ENCODE data around the gene RBM39. TPM values are rescaled to one million over a fixed set of nuclear protein-coding genes. Genes with fewer than 3 reads are reported as not detected.

Gene RBM39
- total RNA-seq, 1 experiment from 2014 or later: 347 TPM

- no CpG with 5 or more reads among the region's 8 CpGs for WGBS (ENCODE audit: extremely low coverage, insufficient read length, low lambda C conversion rate)
These were observed 67.1 kb downstream of the RBM39 start for GRCh38 chr20:35674921-35675320.

More at GRCh38 chr20:35674921-35675320, 67.1 kb downstream of the RBM39 start:
- Mint-ChIP-seq H3K4me1 (no peaks in the 10 kb centered on the region), H3K36me3 (ENCODE audit: insufficient read depth in 1 of 3, low read depth in 3 of 3) (peaks cover 5 to 29% (median 27%) of the 10 kb centered on the region in 3 experiments), H3K4me3 (no peak overlapping the region), H3K27ac (no peak overlapping the region), H3K27me3 (ENCODE audit: low read depth) (no peaks in the 10 kb centered on the region), H3K9me3 (no peaks in the 10 kb centered on the region)
- no peaks in the 10 kb centered on the region for H3K79me2 ChIP-seq (ENCODE audit: insufficient read depth, low read length)
- no peaks in the 10 kb centered on the region for H3K79me1 ChIP-seq (ENCODE audit: insufficient read depth, low read depth, low read length, poor library complexity, severe bottlenecking)
- no peak overlapping the region for H2BK15ac ChIP-seq (ENCODE audit: low read depth, low read length)
- H3K14ac ChIP-seq (ENCODE audit: insufficient read depth, low read length): no peak overlapping the region
- no peak overlapping the region for H2BK20ac ChIP-seq (ENCODE audit: low read depth, low read length, poor library complexity, severe bottlenecking)
- H3K27me3 ChIP-seq (ENCODE audit: insufficient read depth, low read length): no peaks in the 10 kb centered on the region
- no peaks in the 10 kb centered on the region for H3K23me2 ChIP-seq (ENCODE audit: insufficient read length, low read depth, low read length, poor library complexity, severe bottlenecking)
- no peak overlapping the region for H2BK12ac ChIP-seq (ENCODE audit: insufficient read length, low read depth, low read length)
- no peak overlapping the region for H3K56ac ChIP-seq (ENCODE audit: insufficient read length, low read depth, low read length)
- no peak overlapping the region for H4K8ac ChIP-seq (replicated peaks; ENCODE audit: insufficient read length, low read depth, low read length)
- no peaks in the 10 kb centered on the region for H3K4me1 ChIP-seq (ENCODE audit: insufficient read depth, low read length)
- no peak overlapping the region for H3T11ph ChIP-seq (ENCODE audit: low read length)
- no peak for TF ChIP-seq CTCF (conservative IDR thresholded peaks at IDR 0.05)
- no peak overlapping the region for H2BK120ac ChIP-seq (ENCODE audit: low read depth, low read length, poor library complexity, severe bottlenecking)
- no peak overlapping the region for H3K4ac ChIP-seq (ENCODE audit: low read depth, low read length)
- no peak overlapping the region for H2BK5ac ChIP-seq (ENCODE audit: insufficient read length, low read length)
- H3K4me2 ChIP-seq (ENCODE audit: insufficient read depth, insufficient read length, low read length): no peak overlapping the region
- H4K20me1 ChIP-seq (ENCODE audit: control insufficient read depth, insufficient read depth, insufficient read length): no peaks in the 10 kb centered on the region
- H3K9me3 ChIP-seq (ENCODE audit: control insufficient read depth, low read depth, low read length): no peaks in the 10 kb centered on the region
- DNase-seq: no peak
- H3K18ac ChIP-seq (ENCODE audit: insufficient read length, low read depth, low read length): no peak overlapping the region
- H4K91ac ChIP-seq (ENCODE audit: insufficient read length, low read depth, low read length): no peak overlapping the region
- H3K23ac ChIP-seq (ENCODE audit: insufficient read length, low read depth, low read length): no peak overlapping the region
- no peak overlapping the region for H3K9ac ChIP-seq (ENCODE audit: extremely low read depth, insufficient read length, low read length)
- no peak overlapping the region for H4K5ac ChIP-seq (ENCODE audit: insufficient read length, low read depth, low read length)
- H2AK5ac ChIP-seq (ENCODE audit: insufficient read length, low read length): no peak overlapping the region
- H3K27ac ChIP-seq (ENCODE audit: insufficient read length, low read depth, low read length): no peak overlapping the region
- H2AFZ ChIP-seq (ENCODE audit: low read length): no peak overlapping the region

Measured in H9 (cell line).